ENCODE measurements around the gene ANGPTL2.

DNA sequence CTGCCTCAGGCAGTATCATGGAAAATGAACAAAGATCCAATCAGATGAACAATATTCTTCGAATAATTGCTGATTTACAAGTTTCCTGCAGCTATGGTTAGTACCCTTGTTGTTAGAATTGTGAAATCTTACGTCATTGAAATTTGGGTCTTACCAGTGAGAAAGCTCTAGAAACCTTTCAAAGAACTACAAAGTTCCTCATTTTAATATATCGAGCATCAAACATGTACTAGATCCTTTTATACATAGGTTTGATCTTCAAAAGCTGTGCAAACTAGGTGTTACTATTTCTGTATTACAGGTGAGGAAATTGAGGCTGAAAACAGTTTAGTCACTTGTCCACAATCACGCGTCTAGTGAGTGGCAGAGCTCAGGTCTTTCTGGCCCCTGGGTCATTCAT, 43.7 kb upstream of the ANGPTL2 start:
- TF ChIP-seq, protein P1, sequence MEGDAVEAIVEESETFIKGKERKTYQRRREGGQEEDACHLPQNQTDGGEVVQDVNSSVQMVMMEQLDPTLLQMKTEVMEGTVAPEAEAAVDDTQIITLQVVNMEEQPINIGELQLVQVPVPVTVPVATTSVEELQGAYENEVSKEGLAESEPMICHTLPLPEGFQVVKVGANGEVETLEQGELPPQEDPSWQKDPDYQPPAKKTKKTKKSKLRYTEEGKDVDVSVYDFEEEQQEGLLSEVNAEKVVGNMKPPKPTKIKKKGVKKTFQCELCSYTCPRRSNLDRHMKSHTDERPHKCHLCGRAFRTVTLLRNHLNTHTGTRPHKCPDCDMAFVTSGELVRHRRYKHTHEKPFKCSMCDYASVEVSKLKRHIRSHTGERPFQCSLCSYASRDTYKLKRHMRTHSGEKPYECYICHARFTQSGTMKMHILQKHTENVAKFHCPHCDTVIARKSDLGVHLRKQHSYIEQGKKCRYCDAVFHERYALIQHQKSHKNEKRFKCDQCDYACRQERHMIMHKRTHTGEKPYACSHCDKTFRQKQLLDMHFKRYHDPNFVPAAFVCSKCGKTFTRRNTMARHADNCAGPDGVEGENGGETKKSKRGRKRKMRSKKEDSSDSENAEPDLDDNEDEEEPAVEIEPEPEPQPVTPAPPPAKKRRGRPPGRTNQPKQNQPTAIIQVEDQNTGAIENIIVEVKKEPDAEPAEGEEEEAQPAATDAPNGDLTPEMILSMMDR (IDR thresholded peaks at IDR 0.05), result no peak
- no peak for TF ChIP-seq POLR2A (IDR thresholded peaks at IDR 0.05)
- TF ChIP-seq POLR2AphosphoS5 (IDR thresholded peaks at IDR 0.05), result no peak
- no peak for TF ChIP-seq EP300 (IDR thresholded peaks at IDR 0.05)
